ENCODE measurements around the gene PFAS.
"Not testable (repeated sequence)": the region's sequence is repeated elsewhere in the genome, so short reads cannot be mapped to it uniquely, and the experiment has no call there.

The PFAS gene
- 58.2 to 207 reads per million in 2 experiments for total RNA-seq

GRCh38 chr17:8248751-8249607, at the start of gene PFAS:
Gene PFAS, plus strand, starts transcription at chr17:8249289. Its CDS starts 4,649 bp downstream, at chr17:8253938.
- peak; percentile 95 for DNase-seq (ENCODE audit: low read depth)

DNA sequence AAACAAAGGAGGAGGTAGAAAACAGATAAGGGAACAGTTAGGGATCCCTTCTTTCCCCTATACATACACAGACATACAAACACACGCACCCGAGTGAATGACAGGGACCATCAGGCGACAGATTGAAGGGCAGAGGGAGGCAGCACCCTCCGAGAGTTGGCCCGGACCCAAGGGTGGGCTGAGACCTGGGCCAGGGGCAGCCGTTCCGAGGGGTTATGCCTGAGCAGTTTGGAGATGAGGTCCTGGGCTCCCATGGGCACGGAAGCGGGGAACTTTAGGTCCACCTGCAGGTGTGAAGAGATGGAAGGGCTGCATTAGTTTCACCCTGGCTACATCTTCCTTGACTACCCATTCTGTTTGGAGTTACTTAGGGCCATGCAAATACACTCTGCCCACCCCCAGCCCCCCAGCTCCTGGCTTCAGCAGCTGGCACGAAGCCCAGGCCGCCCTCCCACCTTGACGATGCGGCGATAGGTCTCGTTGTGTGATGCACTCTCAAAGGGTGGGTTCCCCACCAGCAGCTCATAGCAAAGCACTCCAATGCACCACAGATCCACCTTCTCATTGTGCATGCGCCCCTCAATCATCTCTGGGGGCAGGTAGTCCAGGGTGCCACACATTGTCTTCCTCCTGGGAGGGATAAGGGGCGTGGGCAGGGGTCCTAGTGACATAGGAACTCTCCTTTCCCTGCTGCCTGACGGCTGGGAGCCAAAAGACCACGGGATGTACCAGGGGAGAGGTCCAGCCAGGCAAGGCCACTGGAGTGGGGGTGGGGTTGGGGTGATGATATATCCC, 44.1 kb upstream of the PFAS start:
- DNase-seq (ENCODE audit: low read depth) = no peak

DNA sequence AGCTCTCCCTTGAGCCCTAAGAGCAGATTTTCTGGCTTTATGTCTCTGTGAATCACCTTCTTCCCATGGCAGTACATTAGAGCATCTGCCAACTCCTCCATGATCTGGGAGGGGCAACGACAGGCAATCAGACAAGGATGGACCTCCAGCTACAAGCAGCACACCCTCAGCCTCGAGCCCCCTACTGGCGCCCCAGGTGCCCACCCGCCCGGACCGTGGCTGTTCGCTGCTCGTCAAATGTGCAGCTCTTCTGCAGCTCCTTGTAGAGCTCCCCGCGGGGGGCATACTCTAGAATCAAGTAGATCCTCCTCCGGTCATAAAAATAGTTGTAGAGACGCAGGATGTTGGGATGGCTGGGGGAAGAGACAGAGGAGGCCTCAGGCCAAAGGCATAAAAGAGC, 42.6 kb upstream of the PFAS start:
- DNase-seq (ENCODE audit: low read depth) = no peak

GRCh38 chr17:8209907-8210760, 39.0 kb upstream of the PFAS start, which contains the start of gene AURKB:
Gene AURKB, minus strand, starts transcription at chr17:8210575. Its CDS starts 351 bp downstream, at chr17:8210224.
- peak; percentile 93 for DNase-seq (ENCODE audit: low read depth)

DNA sequence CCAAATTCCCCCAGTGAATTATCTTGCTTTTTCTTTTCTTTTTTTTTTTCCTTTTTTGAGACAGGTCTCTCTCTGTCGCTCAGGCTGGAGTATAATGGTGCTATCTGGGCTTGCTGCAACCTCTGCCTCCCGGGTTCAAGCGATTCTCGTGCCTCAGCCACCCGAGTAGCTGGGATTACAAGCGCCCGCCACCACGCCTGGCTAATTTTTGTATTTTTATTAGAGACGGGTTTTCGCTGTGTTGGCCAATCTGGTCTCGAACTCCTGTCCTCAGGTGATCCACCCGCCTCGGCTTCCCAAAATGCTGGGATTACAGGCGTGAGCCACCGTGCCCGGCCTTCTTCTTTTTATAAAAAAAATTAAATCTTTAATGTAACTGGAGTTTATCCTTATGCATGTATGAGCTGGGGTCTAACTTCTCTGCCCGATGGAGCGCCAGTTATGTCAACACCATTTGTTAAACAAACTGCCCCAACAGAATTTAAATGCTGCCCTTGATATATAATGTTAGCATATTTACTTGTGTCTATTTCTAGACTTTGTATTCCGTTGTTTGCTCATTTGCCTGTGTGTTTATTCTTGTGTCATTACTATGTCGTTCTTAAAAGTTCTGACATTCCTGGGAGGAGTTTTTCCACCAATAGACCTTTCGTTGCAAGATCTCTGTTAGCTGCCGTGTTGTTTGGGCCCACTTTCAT, 38.2 kb upstream of the PFAS start:
- no peak for DNase-seq (ENCODE audit: low read depth)

GRCh38 chr17:8212312-8213180, 36.5 kb upstream of the PFAS start:
- no peak for DNase-seq (ENCODE audit: low read depth)

DNA sequence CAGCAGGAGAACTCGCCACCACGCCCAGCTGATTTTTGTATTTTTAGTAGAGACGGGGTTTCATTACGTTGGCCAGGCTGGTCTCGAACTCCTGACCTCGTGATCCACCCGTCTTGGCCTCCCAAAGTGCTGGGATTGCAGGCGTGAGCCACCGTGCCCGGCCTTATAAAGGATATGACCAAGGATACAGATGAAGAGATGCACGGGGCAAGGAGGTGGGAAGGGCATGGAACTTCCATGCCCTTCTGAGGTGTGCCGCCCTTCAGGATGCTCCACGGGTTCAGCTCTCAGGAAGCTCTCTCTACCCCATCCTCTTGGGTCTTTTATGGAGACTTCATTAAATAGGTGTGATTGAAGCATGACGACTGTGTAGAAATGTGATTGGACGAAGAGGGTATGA, 35.1 kb upstream of the PFAS start:
- not testable (repeated sequence) for DNase-seq (ENCODE audit: low read depth)

DNA sequence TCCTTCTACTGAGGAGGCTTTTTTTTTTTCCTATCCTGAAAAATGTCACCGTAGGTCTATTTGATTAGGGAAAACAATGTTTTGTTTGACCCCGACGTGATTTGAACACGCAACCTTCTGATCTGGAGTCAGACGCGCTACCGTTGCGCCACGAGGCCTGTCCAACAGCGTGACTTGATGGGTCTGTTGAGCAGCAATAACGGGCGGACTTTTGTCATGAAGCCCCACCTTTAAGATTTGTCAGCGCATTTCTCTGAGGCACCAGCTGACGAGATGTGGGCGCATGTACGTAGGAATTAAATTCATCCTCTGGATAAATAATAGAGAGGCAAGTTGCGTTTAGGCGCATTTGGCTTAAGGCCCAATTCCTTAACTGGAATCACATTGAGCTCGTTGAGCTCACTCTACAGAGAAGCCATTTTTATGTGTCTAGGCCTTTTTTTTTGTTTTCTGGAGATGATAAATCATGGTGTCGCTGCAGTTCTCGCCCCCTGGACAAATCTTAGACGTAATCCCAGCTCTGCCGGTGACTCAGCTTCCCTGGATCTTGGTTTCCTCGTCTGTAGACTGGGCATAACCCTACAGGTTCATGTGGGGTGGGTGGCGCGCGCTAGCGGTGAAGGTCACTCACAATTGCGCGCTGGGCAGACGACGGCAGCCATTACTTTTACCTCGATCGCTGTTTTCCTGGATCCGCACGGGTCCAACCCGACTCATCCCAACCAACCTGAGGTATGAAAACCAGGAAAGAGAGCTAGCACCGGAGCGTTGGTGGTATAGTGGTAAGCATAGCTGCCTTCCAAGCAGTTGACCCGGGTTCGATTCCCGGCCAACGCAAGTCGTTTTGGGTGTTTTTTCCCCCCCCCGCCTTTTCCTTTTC, 28.1 kb upstream of the PFAS start:
- peak; percentile 78 for DNase-seq (ENCODE audit: low read depth)

- peak; percentile 83 for DNase-seq (ENCODE audit: low read depth)
These were observed 27.3 kb upstream of the PFAS start for GRCh38 chr17:8221663-8222379.

DNA sequence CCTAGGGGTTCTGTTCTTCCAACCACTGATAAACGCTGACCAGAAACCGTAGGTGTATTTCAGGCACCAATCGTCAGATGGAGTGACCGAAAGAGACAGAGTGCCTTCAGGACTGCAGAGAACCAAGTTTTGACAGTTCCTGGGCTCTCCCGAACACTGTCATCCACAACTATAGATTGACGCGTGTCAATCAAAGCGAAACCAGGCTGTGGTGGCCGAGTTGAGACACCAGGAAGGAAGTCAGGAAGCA, 26.8 kb upstream of the PFAS start:
- no peak for DNase-seq (ENCODE audit: low read depth)

- DNase-seq (ENCODE audit: low read depth) = peak; percentile 80
These were observed 26.3 kb upstream of the PFAS start for GRCh38 chr17:8222630-8223355.

DNA sequence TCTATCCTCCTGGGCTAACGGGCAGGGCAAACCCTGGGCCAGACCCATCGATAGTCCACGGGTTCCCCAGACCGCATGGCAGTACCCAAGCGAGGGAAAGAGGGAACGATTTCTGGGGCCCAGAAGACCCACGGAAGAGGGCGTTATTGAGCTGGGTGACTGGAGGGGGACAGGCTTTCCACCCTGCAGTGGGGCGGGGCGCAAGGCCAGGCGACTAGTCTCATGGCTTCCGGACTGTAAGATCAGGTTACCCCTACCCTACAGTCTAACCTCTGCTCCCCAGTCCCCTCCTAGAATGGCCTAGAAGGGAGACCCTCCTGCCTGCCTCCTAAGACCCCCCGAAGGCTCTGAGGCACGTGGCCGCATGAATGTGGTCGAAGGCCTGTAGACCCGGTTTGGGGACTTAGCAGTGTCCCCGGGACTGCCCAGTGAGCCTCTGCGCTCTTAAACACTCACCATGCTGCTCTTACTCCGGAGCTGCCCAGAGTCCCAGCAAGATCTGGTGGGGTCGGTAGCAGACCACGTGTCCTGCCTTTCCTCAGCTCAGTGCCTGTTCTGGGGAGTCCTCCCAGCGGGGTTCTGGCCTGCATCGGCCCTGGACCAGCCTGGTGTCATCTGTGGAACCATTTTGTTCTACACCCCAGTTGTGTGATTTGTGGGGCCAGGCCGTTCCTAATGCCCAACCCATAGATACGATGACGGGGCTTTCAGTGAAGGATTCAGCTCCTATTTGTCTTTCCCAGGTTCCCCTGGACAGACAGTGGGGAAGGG, 25.5 kb upstream of the PFAS start:
- peak; percentile 15 for DNase-seq (ENCODE audit: low read depth)

DNA sequence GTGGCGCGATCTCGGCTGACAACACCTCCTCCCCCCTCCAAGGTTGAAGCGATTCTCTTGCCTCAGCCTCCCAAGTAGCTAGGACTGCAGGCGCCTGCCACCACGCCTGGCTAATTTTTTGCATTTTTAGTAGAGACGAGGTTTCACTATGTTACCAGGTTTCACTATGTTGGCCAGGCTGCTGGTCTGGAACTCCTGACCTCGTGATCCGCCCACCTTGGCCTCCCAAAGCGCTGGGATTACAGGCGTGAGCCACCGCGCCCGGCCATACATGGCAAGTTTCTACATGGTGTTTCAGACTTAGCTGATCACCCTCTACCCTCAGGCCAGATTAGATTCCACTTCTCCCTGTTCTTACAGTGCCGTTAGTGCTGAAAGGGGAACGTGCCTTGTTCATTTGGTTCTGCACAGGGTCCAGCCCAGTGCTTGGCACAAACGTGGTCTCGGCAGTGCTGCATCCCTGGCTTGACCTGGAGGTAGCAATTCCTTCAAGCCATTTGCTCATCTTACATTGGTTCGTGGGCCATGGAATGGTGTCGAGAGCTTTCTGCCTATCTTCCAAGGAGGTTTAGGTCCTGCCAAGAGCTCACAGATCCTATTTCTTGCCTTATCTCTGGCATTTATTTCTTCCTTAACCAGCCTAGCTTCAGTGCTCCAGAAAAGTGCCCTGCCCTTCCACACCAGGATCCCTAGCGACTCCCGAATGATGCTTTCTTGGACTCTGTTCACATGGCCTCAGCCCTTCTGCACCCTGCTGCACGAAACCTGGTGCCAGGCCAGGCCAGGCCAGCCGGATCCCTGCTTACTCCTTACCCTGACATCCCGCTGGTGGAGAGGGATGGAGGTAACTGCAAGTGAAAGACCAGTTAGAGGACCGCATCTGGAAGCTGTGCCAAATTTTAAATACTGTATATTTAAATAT, 23.9 kb upstream of the PFAS start:
- DNase-seq (ENCODE audit: low read depth) = no peak

GRCh38 chr17:8225813-8226535, 23.1 kb upstream of the PFAS start:
- DNase-seq (ENCODE audit: low read depth) = peak; percentile 50

GRCh38 chr17:8226536-8227237, 22.4 kb upstream of the PFAS start:
- DNase-seq (ENCODE audit: low read depth) = no peak

All from T follicular helper cell (primary cell).